ENCODE results near the gene RPS19BP1. TPM values are rescaled to one million over a fixed set of nuclear protein-coding genes. Genes with fewer than 3 reads are reported as not detected.

The RPS19BP1 gene
- total and polyA plus RNA-seq, 2 experiments from 2014 or later = 84.0 to 117 TPM

DNA sequence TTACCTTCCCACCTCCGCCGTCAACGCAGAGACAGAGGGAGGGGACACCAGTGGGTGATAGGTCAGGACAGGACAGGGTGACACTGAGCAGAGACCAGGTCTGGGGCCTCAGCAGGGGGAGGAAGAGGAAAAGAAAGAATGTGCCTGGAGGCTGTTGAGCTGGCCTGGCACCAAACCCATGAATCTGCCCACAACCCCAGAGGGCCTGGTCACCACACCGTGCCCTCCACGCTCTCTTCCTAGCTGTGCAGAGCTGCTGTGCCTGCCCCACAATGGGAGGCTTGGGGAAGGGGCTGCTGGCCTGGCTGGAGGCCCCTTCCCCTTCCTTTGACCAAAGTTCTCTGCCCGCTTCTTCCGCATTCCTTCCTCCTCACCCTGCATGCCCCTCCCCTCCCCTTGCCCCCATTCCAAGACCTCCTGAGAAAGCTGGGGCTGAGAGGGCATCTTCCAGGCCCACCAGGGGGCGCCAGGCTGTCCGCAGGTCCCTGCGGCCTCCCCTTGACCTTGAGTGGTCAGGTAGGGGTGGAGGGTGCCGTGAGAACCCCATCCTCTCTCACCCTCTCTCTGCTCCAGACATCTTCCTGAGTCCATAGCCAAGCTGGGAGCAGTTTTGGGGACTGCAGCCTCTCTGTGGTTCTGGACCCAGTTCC is 27.0 kb upstream of the RPS19BP1 start:
- Histone ChIP-seq H3K4me1 (ENCODE audit: insufficient read depth) (peaks cover 11% of the 10 kb centered on the region), H3K9me2 (replicated peaks; ENCODE audit: insufficient read depth) (no peaks in the 10 kb centered on the region), H3K9me3 (ENCODE audit: low read depth) (no peaks in the 10 kb centered on the region), H3K27ac (no peak overlapping the region), H4K20me1 (ENCODE audit: insufficient read depth, poor library complexity, severe bottlenecking) (no peaks in the 10 kb centered on the region), H3K36me3 (replicated peaks; ENCODE audit: insufficient read depth, low read depth) (no peaks in the 10 kb centered on the region), H3K79me2 (no peaks in the 10 kb centered on the region), H3K4me3 (no peak overlapping the region), H2AFZ (no peak overlapping the region), H3K27me3 (peaks cover 53% of the 10 kb centered on the region), H3K4me2 (no peak overlapping the region)
- TF ChIP-seq, protein P1, sequence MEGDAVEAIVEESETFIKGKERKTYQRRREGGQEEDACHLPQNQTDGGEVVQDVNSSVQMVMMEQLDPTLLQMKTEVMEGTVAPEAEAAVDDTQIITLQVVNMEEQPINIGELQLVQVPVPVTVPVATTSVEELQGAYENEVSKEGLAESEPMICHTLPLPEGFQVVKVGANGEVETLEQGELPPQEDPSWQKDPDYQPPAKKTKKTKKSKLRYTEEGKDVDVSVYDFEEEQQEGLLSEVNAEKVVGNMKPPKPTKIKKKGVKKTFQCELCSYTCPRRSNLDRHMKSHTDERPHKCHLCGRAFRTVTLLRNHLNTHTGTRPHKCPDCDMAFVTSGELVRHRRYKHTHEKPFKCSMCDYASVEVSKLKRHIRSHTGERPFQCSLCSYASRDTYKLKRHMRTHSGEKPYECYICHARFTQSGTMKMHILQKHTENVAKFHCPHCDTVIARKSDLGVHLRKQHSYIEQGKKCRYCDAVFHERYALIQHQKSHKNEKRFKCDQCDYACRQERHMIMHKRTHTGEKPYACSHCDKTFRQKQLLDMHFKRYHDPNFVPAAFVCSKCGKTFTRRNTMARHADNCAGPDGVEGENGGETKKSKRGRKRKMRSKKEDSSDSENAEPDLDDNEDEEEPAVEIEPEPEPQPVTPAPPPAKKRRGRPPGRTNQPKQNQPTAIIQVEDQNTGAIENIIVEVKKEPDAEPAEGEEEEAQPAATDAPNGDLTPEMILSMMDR (IDR thresholded peaks at IDR 0.05; ENCODE audit: poor library complexity) = peak; percentile 41
- TF ChIP-seq EZH2 (IDR thresholded peaks at IDR 0.05; ENCODE audit: borderline replicate concordance) = no peak
- no peak for TF ChIP-seq EZH2phosphoT487 (IDR thresholded peaks at IDR 0.05; ENCODE audit: low read depth, severe bottlenecking, unreplicated experiment)
- 56% methylated on average over 11 of the region's 11 CpGs for WGBS (ENCODE audit: low lambda C conversion rate, missing lambda C conversion rate)
- DNase-seq (ENCODE audit: low spot score) = peak; percentile 27

DNA sequence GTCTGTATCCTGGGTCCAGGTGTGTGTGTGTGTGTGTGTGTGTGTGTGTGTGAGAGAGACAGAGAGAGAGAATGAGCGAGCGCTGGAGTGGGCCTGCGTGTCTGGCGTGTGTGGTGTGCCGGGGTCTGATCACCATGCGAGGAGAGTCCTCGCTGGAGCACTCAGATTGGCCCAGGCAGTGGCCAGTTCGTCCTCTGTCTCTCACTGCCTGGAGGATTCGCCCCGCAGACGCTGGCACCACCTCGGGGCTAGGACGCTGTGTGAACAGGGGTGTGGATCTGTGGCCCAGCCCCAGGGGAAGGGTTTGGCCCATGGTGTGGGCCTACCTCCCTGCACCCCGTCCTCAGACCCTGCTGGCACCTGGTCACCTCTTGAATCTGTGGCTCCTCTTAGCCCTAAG is 26.4 kb upstream of the RPS19BP1 start:
- no peak overlapping the region for H2AFZ ChIP-seq
- no peaks in the 10 kb centered on the region for H3K79me2 ChIP-seq
- H3K4me1 ChIP-seq (ENCODE audit: insufficient read depth) = peaks cover 11% of the 10 kb centered on the region
- no peaks in the 10 kb centered on the region for H4K20me1 ChIP-seq (ENCODE audit: insufficient read depth, poor library complexity, severe bottlenecking)
- no peak overlapping the region for H3K4me3 ChIP-seq
- H3K27me3 ChIP-seq = peaks cover 53% of the 10 kb centered on the region
- no peaks in the 10 kb centered on the region for H3K36me3 ChIP-seq (replicated peaks; ENCODE audit: insufficient read depth, low read depth)
- WGBS (ENCODE audit: low lambda C conversion rate, missing lambda C conversion rate) = 89% methylated on average over 14 of the region's 14 CpGs
- no peak overlapping the region for H3K4me2 ChIP-seq
- H3K27ac ChIP-seq = no peak overlapping the region
- DNase-seq (ENCODE audit: low spot score) = no peak
- TF ChIP-seq EZH2phosphoT487 (IDR thresholded peaks at IDR 0.05; ENCODE audit: low read depth, severe bottlenecking, unreplicated experiment) (no peak), EZH2 (IDR thresholded peaks at IDR 0.05; ENCODE audit: borderline replicate concordance) (no peak)
- TF ChIP-seq, protein P1 (IDR thresholded peaks at IDR 0.05; ENCODE audit: poor library complexity) = no peak
- no peaks in the 10 kb centered on the region for H3K9me2 ChIP-seq (replicated peaks; ENCODE audit: insufficient read depth)
- H3K9me3 ChIP-seq (ENCODE audit: low read depth) = no peaks in the 10 kb centered on the region

DNA sequence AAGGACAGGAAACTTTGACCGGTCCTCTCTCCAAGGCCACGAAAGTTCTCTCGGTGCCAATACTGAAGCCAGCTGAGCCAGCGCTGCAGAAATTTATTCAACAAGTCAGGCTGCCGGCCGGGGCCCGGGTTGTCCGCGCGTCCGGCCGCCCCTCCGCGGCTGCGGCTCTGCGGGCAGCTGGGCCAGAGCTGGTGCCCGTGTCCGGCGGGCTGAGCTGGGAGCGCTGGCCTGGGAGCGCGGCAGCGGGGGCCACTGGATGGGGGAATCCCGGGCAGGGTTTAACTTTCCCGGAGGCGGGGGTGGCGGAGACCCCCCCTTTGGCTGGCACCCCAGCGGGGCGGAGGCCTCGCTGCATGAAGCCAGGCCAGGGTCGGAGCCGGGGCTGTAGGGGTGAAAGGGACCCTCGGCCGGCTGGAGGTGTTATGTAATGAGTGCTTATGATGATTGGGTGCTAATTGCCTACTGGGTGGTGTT is 25.7 kb upstream of the RPS19BP1 start:
- Histone ChIP-seq H4K20me1 (ENCODE audit: insufficient read depth, poor library complexity, severe bottlenecking) (no peaks in the 10 kb centered on the region), H3K4me1 (ENCODE audit: insufficient read depth) (peaks cover 11% of the 10 kb centered on the region), H2AFZ (no peak overlapping the region), H3K9me2 (replicated peaks; ENCODE audit: insufficient read depth) (no peaks in the 10 kb centered on the region), H3K27ac (no peak overlapping the region), H3K9me3 (ENCODE audit: low read depth) (no peaks in the 10 kb centered on the region), H3K4me2 (peak overlapping the region; percentile 81), H3K36me3 (replicated peaks; ENCODE audit: insufficient read depth, low read depth) (no peaks in the 10 kb centered on the region), H3K79me2 (no peaks in the 10 kb centered on the region), H3K27me3 (peaks cover 53% of the 10 kb centered on the region), H3K4me3 (no peak overlapping the region)
- 12% methylated on average over 33 of the region's 34 CpGs for WGBS (ENCODE audit: low lambda C conversion rate, missing lambda C conversion rate)
- TF ChIP-seq EZH2 (IDR thresholded peaks at IDR 0.05; ENCODE audit: borderline replicate concordance) (peak; percentile 83), EZH2phosphoT487 (IDR thresholded peaks at IDR 0.05; ENCODE audit: low read depth, severe bottlenecking, unreplicated experiment) (peak; percentile 34)
- TF ChIP-seq, protein P1 (IDR thresholded peaks at IDR 0.05; ENCODE audit: poor library complexity) = no peak
- DNase-seq (ENCODE audit: low spot score) = no peak

Data from hepatocyte (in vitro differentiated cells).